Measurements from ENCODE around the gene FTO. TPM values are rescaled to one million over a fixed set of nuclear protein-coding genes. Genes with fewer than 3 reads are reported as not detected.
"Not testable (repeated sequence)": the region's sequence is repeated elsewhere in the genome, so short reads cannot be mapped to it uniquely, and the experiment has no call there.

The FTO gene
- total RNA-seq = 57.0 and 67.7 TPM in 2 replicates

- intact Hi-C loops (cut with micrococcal nuclease) = loop anchor here (1.0 to 5.0 kb wide), 14 partner anchors 39 to 1225 kb away; partner anchors contain the start of genes AKTIP, CHD9 and RBL2
Measured at GRCh38 chr16:53703590-53704444, at the start of gene FTO, which contains the start of gene RPGRIP1L. TSS of gene FTO (plus strand) at chr16:53704156. TSS of gene RPGRIP1L (minus strand) at chr16:53703859. CDS start at chr16:53700723, 3,136 bp downstream.

- intact Hi-C loops (cut with micrococcal nuclease) = no loop called here
Measured at GRCh38 chr16:53654946-53655345, 49.0 kb upstream of the FTO start.

- intact Hi-C loops (cut with micrococcal nuclease) = no loop called here
Measured at GRCh38 chr16:53662072-53662471, 41.9 kb upstream of the FTO start.

GRCh38 chr16:53664724-53665345, 39.1 kb upstream of the FTO start:
- intact Hi-C loops (cut with micrococcal nuclease) = loop anchor here (2.0 kb wide), 1 partner anchor 38 kb away; the partner anchor contains the start of gene RPGRIP1L

GRCh38 chr16:53666786-53667415, 37.1 kb upstream of the FTO start:
- intact Hi-C loops (cut with micrococcal nuclease) = no loop called here

GRCh38 chr16:53668869-53669268, 35.1 kb upstream of the FTO start:
- intact Hi-C loops (cut with micrococcal nuclease) = no loop called here

- intact Hi-C loops (cut with micrococcal nuclease) = no loop called here
Measured at GRCh38 chr16:53672461-53672860, 31.5 kb upstream of the FTO start.

GRCh38 chr16:53673189-53673588, 30.8 kb upstream of the FTO start:
- intact Hi-C loops (cut with micrococcal nuclease) = no loop called here

- intact Hi-C loops (cut with micrococcal nuclease) = no loop called here
Measured at GRCh38 chr16:53678155-53678554, 25.8 kb upstream of the FTO start.

- intact Hi-C loops (cut with micrococcal nuclease) = no loop called here
Measured at GRCh38 chr16:53678756-53679343, 25.1 kb upstream of the FTO start.

- intact Hi-C loops (cut with micrococcal nuclease) = no loop called here
Measured at GRCh38 chr16:53680756-53681155, 23.2 kb upstream of the FTO start.

GRCh38 chr16:53681354-53681753, 22.6 kb upstream of the FTO start:
- intact Hi-C loops (cut with micrococcal nuclease) = no loop called here

GRCh38 chr16:53685334-53685733, 18.6 kb upstream of the FTO start:
- intact Hi-C loops (cut with micrococcal nuclease) = not testable (repeated sequence)

- intact Hi-C loops (cut with micrococcal nuclease) = no loop called here
Measured at GRCh38 chr16:53686710-53687109, 17.2 kb upstream of the FTO start.

GRCh38 chr16:53689636-53690035, 14.3 kb upstream of the FTO start:
- intact Hi-C loops (cut with micrococcal nuclease) = no loop called here

GRCh38 chr16:53690771-53691170, 13.2 kb upstream of the FTO start:
- intact Hi-C loops (cut with micrococcal nuclease) = no loop called here

GRCh38 chr16:53692146-53692545, 11.8 kb upstream of the FTO start:
- intact Hi-C loops (cut with micrococcal nuclease) = no loop called here

- intact Hi-C loops (cut with micrococcal nuclease) = no loop called here
Measured at GRCh38 chr16:53693320-53693719, 10.6 kb upstream of the FTO start.

- intact Hi-C loops (cut with micrococcal nuclease) = no loop called here
Measured at GRCh38 chr16:53695070-53695469, 8.9 kb upstream of the FTO start.

- intact Hi-C loops (cut with micrococcal nuclease) = not testable (repeated sequence)
Measured at GRCh38 chr16:53698271-53698670, 5.7 kb upstream of the FTO start.

- intact Hi-C loops (cut with micrococcal nuclease) = loop anchor here (1.0 to 5.0 kb wide), 10 partner anchors 40 to 650 kb away; partner anchors contain the start of genes AKTIP, CHD9 and RBL2
Measured at GRCh38 chr16:53704445-53704813, 473 bp downstream of the FTO start.

- intact Hi-C loops (cut with micrococcal nuclease) = no loop called here
Measured at GRCh38 chr16:53707671-53708070, 3.7 kb downstream of the FTO start.
